GM19452 (cell line): Measurements from ENCODE around the gene CA4.
A peak's percentile ranks its signal among the peaks of the same experiment; 100 is the strongest.

Experiments used
- ATAC-seq: cut with Tn5 transposase; IDR thresholded peaks from one replicate; pipeline ENCODE4 v1.9.1; 2021; ENCODE audit not compliant: unreplicated experiment

The CA4 gene

DNA sequence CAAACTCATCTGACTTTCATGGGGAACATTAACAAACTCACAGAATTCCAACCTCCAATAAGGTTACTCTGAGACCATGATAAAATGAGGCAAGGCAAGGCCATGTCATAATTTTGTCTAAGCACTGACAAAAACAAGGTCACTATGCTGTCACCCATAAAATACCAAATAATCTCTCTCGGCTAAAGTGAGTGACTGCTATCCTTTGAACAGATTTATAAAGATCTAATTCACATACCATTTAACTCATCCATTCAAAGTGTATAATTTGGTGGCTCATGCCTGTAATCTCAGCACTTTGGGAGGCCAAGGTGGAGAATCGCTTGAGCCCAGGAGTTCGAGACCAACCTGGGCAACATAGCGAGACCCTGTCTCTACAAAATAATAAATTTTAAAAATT, 20.6 kb upstream of the CA4 start:
- no peak for ATAC-seq

DNA sequence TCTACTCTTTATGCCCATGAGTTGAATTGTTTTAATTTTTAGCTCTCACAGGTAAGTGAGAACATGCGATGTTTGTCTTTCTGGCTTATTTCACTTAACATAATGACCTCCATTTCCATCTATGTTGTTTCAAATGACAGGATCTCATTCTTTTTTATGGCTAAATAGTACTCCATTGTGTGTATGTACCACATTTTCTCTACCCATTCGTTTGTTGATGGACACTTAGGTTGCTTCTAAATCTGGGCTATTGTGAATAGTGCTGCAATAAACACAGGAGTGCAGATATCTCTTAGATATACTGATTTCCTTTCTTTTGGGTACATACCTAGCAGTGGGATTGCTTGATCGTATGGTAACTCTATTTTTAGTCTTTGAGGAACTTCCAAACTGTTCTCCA, 19.3 kb upstream of the CA4 start:
- no peak for ATAC-seq

DNA sequence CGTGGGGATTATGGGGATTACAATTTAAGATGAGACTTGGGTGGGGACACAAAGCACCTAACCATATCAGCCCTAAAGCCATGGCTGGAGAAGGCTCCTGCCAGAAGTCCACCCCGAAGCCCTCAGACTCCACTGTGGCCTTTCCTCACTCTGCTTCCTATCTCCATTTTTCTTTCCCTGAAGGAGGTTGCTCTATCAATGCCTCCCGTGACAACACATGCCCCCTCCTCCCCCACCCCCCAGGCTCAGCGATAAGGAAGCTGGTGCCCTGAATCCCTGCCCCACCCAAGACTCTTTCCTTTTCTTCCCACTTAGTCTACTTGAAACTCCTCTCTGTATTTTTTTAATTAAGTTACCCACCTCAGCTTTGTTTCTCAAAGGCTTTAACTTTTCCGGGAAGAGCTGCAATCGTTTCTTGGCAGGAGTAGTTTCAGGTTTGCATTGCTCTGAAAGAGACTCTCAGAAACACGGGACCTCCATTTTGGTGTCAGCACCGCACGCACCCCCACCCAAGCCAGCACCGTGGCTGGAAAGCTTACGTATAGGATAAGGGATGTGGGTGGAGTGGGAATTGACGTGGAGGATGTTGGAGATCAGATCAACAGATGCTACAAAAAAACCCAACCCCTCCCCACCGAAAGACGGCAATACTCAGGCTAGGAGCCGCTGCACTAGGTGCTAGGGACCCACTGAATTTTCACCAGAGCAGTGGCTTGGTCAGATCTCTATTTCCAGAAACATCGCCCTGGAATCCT, 15.2 kb upstream of the CA4 start:
- ATAC-seq, result peak; percentile 8

DNA sequence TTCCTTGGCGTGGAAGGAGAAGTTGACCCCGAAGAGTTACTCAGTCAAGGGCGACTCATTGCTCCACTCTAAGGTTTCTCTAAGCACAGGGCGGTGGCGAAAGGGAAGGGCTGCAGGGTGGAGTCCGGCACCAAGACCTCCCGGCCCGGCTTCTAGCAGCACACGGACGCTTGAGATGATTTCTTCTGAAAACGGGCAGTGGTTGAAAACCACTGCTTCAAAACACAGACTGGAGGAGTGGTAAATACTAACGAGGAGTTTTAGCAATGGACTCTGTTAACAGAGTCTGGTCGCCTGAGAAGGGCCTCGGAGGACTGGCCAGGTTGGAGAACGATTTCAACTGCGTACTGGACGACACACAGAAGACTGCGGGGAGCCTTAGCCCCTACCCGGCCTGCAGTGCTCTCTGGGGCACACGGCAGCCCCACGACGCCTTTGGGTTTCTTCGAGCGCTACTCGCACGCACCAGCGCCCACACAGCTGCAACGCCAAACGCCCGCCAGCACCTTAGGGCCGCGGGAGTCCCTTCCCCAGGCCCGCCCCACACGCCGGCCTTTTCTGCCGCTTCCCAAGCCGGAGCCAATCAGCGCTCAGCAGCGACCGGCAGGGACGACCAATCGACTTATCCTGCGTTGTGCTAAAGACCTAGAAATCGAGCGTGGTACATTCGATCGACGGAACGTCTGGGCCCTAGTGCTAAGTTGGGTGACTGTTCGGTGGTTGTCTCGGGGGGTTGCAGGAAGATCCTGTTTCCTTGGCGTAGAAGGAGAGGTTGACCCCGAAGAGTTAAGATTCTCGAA, 14.4 kb upstream of the CA4 start:
- ATAC-seq, result peak; percentile 84

DNA sequence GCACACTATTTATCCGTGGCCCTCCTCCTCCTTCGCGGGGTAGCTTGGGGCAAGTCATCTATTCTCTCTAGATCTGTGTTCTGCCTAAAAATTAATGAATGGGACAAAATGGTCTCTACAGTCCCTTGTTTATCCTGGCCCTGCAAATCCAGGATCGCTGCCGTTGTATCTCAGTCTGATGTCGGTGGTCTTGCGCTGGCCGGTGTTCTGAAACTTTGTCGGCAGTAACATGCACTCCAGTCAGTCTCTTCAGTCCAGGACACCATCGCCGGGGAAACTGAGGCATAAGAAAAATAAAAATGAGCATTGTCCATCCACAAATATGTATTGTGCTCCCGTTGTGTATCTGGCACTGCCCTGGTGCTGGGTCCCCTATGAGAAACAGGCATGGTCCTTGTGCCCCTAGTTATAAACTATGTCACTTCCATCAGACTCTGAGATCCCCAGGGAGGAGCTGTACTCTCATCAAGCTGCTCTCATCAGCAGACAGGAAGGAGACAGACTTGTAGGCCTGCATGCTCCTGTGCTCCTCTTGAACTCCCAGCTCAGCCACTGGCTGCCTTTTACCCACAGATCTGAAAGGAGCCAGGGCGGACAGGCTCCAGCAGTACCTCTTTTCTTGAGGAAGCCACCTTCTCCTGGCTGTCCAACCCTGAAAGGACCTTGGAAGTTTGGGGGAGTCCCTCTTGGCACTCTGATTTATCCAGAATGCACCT, 13.7 kb upstream of the CA4 start:
- ATAC-seq, result no peak

DNA sequence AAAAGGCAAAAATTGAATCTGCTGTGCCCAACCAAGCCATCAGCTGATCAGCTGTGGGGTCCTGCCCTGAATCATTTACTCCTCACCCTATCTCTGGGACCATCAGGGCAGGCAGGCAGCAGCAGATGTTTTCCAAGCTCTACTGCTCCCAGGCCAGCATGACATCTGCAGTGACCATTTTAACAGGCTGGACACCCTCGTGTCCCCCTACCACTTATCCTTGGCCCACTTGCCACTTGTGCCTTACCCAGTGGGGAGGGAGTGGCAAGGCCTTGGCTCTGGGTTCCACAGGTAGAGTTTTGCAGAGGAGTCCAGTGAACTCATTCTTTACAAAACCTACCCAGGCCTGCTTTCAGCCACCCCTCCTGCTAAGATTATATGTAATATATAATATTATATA, 12.0 kb upstream of the CA4 start:
- no peak for ATAC-seq

DNA sequence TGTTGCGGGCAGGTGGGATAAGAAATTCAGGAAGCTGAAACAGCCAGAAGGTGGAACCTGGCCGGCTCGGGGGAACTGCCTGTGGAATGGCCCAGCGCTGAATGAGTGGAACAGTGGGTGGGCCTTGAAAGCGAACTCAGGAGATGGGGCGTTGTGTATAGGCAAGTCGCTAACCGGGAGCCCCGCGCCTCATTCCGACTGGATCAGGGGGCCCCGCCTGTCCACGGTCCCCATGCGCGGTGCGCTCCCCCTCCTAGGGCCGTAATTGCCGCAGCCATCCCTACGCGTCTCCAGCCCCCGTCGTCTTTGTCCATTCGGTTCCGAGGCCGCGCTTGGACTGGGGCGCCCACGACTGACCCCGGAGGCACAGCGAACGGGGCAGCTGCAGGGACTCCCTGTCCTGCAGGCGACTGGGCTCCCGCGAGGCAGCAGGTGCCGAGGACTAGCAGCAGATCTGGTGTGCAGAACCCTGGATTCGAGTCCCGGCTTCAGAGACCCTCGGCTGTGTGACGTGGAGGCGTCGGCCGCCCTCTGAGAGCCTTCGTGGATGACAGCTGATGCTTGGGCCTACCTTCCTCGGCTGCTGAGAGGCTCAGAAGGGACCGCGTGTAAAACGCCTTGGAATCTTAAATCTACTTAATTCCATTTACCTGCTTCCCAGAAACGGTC, 10.9 kb upstream of the CA4 start:
- no peak for ATAC-seq

DNA sequence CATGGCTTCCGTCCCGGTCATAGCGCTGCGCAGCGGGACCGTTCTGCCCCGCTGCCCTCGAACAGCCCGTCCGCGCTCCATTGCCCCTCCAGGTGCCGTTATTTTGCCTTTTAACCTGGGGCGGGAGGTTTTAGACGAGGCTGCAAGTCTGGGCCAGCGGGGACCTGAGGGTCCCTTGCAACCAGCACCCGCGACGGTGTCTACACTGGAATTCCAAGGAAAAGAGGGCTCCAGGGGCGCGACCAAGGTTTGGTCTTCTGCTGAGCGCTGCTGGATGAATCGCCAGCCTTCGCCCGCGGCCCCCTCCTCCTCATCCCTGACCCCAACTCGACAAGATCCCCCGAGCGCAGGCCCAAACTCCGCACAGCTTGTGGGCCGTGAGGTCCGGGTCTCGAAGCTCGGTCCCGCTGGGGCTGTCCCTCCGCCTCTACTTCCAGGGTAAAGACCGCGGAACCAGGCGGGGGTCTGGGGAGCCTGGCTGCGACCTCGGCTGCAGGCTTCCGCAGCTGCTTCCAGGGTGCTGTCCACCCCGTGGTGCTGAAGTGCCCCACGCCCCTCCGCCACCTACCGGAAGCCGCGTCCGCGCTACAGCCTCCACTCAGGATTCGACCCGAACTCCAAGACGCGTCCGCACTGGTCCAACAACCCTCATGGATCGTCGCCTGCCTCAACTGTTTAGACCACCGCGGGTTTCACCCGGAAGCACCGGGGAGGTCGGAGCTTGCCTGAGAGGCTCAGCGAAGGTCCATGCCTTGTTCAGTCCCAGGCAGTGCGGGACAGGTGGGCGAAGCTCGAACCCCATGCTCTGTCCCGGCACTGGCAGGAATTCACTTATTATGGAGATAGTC, 10.1 kb upstream of the CA4 start:
- no peak for ATAC-seq

DNA sequence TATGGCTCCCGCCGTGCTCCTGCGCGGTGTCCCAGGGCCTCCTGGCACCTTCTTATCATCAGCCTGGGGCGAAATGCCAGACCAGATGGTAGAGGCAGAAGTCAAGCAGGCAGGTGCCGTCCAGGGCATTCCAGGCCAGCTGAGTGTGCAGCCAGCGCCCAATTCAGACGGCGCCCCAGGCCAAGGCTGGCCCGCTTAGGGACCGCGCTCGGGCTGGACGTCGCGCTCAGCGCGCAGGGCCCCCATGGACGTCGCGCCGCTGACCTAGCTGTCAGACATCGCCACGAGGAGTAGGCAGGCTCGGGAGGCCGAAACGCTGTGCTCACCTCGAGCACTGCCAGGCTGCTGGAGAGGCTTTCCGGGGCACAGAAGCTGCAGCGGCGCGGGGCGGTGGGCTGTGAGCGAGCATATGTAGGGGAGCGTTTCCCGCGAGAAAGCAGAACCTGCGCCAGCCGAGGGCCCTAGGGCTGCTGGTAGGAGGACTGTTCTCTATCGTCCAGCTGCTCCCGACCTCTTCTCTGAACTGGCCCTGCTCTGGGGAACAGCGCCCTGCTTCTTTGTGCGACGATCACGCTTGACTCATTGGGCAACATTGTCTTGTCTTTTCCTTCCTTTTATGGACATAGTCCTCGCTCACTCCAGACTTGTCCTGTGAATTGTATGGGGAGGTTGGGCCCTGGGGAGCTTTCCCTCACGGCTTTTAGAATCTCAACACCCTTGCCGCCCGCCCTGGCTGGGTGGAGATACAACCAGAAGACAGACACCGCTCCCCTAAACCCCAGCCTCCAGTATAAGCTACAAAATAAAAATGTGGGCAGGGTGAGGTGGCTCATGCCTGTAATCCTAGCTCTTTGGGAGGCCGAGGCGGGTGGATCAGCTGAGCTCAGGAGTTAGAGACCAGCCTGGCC, 8.4 kb upstream of the CA4 start:
- no peak for ATAC-seq

DNA sequence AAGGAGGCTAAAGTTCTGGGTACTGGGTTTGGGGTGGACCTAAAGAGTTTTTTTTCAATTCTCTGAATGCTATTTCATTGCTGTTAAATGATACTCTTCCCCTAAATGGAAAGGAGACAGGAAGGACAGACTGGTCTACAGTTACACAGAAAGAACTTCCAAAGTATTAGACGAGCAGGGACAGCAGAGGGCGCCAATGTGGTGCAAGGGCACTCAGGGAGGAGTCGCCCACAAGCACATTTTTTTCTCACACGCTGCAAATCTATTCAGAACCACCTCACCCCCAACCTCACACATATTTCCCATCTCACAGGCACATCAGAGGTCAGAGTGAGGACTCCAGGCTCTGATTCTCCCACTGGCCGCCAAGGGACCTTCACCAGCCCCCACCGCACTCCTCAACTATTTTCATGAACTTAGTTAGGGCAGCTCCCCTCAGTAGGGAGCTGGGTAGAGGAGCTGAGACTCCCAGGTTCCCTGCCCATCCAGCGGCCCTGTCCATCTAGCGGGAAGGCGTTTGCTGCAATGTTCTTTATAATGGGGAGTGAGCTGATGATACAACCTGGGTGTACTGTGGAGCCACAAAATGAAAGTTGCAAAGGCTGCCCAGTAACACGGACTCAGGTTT, 6.8 kb upstream of the CA4 start:
- no peak for ATAC-seq

DNA sequence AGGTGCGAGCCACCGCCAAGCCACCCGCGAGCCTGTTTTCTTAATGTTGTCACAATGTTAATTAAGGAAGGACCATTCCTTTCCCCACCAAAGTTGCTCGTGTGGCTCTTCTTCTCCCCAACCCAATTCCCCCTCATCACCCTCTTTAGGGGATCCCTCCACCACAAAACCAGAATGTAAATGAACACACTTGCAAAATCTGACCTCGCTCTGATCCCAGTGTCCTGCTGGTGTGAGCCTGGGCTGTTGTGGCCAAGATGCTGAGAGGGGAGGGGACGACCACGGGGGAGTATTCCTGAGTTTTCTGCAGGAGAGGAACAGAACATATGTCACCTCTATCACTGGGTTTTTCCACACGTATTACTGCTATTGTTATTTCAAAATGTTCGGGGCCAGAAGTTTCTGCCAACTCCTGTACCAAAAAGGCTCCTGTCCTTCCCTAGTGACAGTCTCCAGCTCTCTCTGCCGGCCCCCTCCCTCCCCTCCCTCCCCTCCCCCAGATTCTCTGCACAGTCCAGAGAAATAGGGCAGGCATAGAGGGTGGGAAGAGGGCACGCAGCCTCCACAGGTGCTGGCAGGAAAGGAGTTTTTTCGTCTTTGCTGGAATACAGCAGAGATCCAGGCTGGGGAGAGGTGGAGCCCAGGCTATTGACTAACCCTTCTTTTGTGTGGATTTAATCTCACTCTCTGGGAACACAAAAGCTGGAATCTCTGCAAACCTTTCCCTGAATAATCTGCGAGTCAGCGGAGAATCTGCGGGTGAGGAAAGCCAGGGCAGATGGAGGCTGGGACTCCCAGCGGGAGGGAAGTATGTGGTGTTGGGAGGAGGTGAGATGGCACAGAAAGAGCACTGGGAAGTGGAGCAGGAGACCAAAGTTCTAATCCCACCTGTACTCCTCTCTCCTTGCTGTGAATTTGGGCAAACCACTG, 4.5 kb upstream of the CA4 start:
- no peak for ATAC-seq

DNA sequence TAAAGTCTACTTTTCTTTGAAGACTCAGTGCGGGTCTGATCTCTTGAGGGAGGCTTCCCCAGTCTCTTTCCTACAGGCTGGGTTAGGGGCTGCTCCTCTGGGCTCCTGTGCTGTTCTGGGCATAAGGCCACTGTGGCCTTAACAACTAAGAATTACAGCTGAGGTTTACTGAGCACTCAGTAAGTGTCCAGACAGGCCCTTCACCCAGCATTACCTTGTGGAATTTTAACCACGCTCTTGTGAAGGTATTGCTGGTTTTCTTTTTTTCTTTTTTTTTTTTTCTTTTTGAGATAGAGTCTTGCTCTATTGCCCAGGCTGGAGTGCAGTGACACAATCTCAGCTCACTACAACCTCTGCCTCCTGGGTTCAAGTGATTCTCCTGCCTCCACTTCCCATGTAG, 3.6 kb upstream of the CA4 start:
- ATAC-seq, result no peak

DNA sequence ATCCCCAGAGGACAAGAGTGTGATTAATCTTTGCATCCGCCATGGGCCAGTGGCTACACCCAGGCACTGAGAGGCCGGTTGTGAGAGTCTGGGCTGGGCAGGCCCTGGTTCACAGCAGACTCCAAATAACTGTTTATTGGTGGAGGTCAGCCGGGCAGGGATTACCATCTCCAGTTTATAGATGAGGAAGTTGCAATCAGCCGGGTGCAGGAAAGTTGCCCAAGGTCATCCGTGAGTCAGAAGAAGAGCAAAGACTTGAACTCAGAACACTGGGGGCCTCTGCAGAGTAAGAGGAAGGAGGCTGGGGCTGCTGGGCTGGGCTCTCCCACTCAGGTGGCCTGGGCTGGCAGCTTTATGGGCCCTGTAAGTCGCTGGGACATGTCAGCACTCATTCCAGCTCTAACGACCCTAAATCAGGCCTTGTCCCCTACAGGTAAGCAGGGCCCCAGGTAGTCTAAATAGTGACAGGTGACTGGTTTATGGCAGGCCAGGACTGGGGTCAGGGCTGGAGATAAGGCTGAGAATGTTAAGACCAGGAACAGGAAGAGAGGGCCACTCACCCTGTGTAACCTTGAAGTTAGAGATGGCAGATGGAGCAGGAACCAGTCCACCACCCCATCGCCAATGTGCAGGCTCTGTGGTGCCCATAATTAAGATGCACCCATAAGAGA, 2.1 kb upstream of the CA4 start:
- no peak for ATAC-seq

DNA sequence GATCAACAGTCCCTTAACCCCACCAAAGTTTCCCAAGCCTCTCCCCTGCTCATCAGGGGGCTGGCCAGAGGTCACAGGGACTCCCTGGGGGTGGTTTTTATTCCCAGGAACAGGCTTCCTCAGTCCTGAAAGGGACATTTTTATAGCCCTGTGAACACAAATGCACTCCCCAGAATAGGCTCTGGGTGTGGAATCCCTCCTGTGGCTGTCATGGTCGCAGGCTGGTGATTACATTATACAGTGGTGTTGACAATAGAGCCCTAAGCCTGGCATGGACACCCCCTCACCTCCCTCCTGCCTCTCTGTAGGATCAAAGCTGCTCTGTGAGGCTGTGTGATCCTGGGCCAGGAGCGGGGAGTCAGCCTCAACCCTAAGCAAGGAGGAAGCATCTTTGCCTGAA, 1.4 kb upstream of the CA4 start:
- no peak for ATAC-seq

DNA sequence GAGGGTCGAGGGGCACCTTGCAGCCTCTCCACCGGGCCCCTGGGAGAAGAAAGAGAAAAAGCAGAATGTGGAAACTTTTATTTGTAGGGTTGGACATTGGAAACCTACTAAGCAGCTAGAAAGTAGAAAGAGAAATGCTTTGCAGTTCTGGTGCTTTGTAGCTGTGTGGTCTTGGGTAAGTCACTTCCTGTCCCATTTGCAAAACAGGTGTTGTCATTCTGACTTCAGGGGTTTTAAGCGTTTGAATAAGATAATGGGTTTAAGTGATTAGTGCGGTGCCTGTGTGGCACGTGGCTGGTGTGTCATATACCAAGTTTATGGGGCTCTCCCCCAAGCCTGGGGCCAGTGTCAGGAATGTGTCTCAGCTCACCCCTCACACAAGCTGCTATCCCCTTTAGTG, 1.6 kb downstream of the CA4 start:
- peak; percentile 76 for ATAC-seq

DNA sequence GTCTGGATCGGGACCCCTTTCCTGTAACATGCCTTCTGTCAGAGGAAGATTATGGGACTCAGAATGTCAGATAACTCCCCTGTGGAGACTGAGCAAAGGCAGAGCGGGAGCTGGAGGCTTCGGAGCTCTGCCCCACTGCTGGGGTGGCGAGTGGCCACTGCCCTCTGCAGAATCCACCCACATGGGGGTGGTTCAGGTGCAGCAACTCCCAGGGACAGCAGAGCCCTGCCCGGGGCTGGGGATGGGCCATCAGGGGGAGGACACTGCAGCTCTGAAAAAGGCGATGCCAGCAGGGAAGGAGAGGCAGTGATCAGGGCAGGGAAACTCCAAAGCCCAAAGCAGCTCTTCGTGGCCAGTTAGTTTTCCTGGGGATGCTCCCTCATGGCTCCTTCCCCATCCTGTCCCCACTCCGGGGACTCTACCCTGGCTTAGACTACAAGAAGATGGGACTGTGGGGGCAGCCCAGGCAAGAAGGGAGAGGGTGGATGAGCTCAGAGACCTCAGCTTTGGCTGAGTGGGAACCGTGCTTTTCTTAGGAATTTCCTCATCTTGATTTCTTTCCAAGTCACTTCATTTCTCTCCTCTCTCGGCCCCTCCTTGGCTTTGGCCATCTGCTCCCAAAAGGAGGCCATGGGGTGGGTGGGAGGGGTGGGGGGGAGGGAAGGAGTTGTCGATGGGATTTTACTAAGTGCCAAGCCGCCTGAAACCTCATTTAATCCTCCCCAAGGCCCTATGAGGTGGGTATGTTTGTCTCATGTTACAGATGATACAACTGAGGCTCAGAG, 4.0 kb downstream of the CA4 start:
- no peak for ATAC-seq
